K562 (cell line): ENCODE results near the gene AGAP3. TPM values are rescaled to one million over a fixed set of nuclear protein-coding genes. Genes with fewer than 3 reads are reported as not detected.

Experiments
- BMI1 ChIP-seq: fragments of 150-350 bp; IDR thresholded peaks from 2 replicates; pipeline ENCODE4 v1.6.1; 2014; ENCODE audit warnings: low read length
- CC2D1A ChIP-seq: fragments of 450-650 bp; IDR thresholded peaks from 2 replicates; pipeline ENCODE4 v1.6.1; 2017; ENCODE audit warnings: mild to moderate bottlenecking
- CCAR2 ChIP-seq: fragments of 200-400 bp; formaldehyde crosslinking; IDR thresholded peaks from 2 replicates; pipeline ENCODE4 v1.6.1; 2017; ENCODE audit warnings: mild to moderate bottlenecking, low read depth, low read length
- CTCF ChIP-seq, 3 experiments: IDR thresholded peaks in 2 of 3; conservative IDR thresholded peaks in 1 of 3; 2 replicates each; pipeline ENCODE4 v1.5.1; 2011 to 2012; ENCODE audit warnings: low read length in 3 of 3, mild to moderate bottlenecking in 3 of 3, control low read depth in 2 of 3, improper control_type of control experiment in 1 of 3, inconsistent platforms in 1 of 3, low read depth in 1 of 3, mixed read lengths in 1 of 3, moderate library complexity in 1 of 3; ENCODE audit not compliant: insufficient read depth in 2 of 3
- DLX4 ChIP-seq: fragments of 250-450 bp; sonication (Bioruptor Pico); IDR thresholded peaks from 2 replicates; pipeline ENCODE4 v1.6.1; 2021; ENCODE audit warnings: mild to moderate bottlenecking
- FOXA1 ChIP-seq: fragments of 450-650 bp; IDR thresholded peaks from 2 replicates; pipeline ENCODE4 v1.6.1; 2016; ENCODE audit warnings: mild to moderate bottlenecking, borderline replicate concordance
- GABPB2 ChIP-seq: fragments of 250-450 bp; sonication (Bioruptor Pico); conservative IDR thresholded peaks from 2 replicates; pipeline ENCODE4 v1.5.1; 2021; ENCODE audit warnings: mild to moderate bottlenecking
- KAT8 ChIP-seq: fragments of 450-650 bp; IDR thresholded peaks from 2 replicates; pipeline ENCODE4 v1.6.1; 2016; ENCODE audit warnings: low read depth, mild to moderate bottlenecking
- LCOR ChIP-seq: sonication (generic); formaldehyde crosslinking; IDR thresholded peaks from 2 replicates; pipeline ENCODE4 v1.8.0; 2022; ENCODE audit warnings: mild to moderate bottlenecking, missing genetic modification reagents
- MECOM ChIP-seq: fragments of 250-450 bp; sonication (Bioruptor Pico); IDR thresholded peaks from 2 replicates; pipeline ENCODE4 v1.8.0; 2022; ENCODE audit warnings: inconsistent platforms
- NR2C2 ChIP-seq, 2 experiments: fragments of 200-800 bp in 1 of 2; sonication (Bioruptor generic) in 1 of 2; sonication (generic) in 1 of 2; formaldehyde crosslinking in 1 of 2; IDR thresholded peaks; 2 replicates each; pipeline versions ENCODE4 v1.6.1 to v1.8.0; 2016 to 2022; ENCODE audit warnings: mild to moderate bottlenecking in 1 of 2, missing compliant biosample characterization in 1 of 2, missing genetic modification characterization in 1 of 2, missing genetic modification reagents in 1 of 2
- PPARD ChIP-seq: fragments of 250-450 bp; sonication (Bioruptor Pico); IDR thresholded peaks from 2 replicates; pipeline ENCODE4 v1.8.0; 2022; ENCODE audit warnings: inconsistent platforms, mild to moderate bottlenecking, moderate library complexity
- RBM14 ChIP-seq: fragments of 200-400 bp; formaldehyde crosslinking; IDR thresholded peaks from 2 replicates; pipeline ENCODE4 v1.6.1; 2018; ENCODE audit warnings: low read depth, mild to moderate bottlenecking, low read length, moderate library complexity, borderline replicate concordance; ENCODE audit not compliant: insufficient read depth
- RBM25 ChIP-seq: fragments of 200-400 bp; formaldehyde crosslinking; IDR thresholded peaks from 2 replicates; pipeline ENCODE4 v1.6.1; 2018; ENCODE audit warnings: low read length, low read depth, moderate library complexity; ENCODE audit not compliant: severe bottlenecking
- RHOXF2B ChIP-seq: fragments of 250-450 bp; sonication (Bioruptor Pico); conservative IDR thresholded peaks from 2 replicates; pipeline ENCODE4 v1.5.1; 2021
- SPI1 ChIP-seq: IDR thresholded peaks from 2 replicates; pipeline ENCODE4 v1.6.1; 2011; ENCODE audit warnings: low read depth, low read length, control low read depth, borderline replicate concordance
- THRB ChIP-seq: fragments of 450-650 bp; formaldehyde crosslinking; conservative IDR thresholded peaks from 2 replicates; pipeline ENCODE4 v1.4.0; 2022; ENCODE audit warnings: mild to moderate bottlenecking, missing genetic modification characterization
- ZNF12 ChIP-seq: sonication (generic); formaldehyde crosslinking; IDR thresholded peaks from 2 replicates; pipeline ENCODE4 v1.4.0; 2020; ENCODE audit warnings: mild to moderate bottlenecking, missing genetic modification reagents
- ZNF512 ChIP-seq: IDR thresholded peaks from 2 replicates; pipeline ENCODE4 v1.6.1; 2016; ENCODE audit warnings: missing genetic modification characterization, missing compliant biosample characterization
- ZNF785 ChIP-seq: fragments of 250-450 bp; sonication (Bioruptor Pico); IDR thresholded peaks from 2 replicates; pipeline ENCODE4 v1.4.0; 2020; ENCODE audit warnings: mild to moderate bottlenecking
- polyA plus RNA-seq, 8 experiments: library from polyadenylated mRNA; depleted of rRNA in 4 of 8; stranded (reverse) in 5 of 8; unstranded in 3 of 8; fragments of >200 nt; fragmentation: Nextera tagmentation in 2 of 8; fragmentation: Illumina TruSeq in 1 of 8; extraction: Ambion mirVana in 2 of 8; extraction: Trizol in 1 of 8; gene quantifications; 2 replicates each; pipeline versions ENCODE4 v1.2.1 to v1.2.3, GENCODE V29; 2011 to 2014; ENCODE audit warnings: inconsistent platforms in 1 of 8, missing spikeins in 1 of 8
- total RNA-seq, 7 experiments: library from RNA; depleted of rRNA in 6 of 7; stranded (reverse); fragments of >200 nt in 6 of 7; fragmentation: Illumina TruSeq in 2 of 7; extraction: Trizol in 2 of 7; gene quantifications; 2 replicates each; pipeline versions ENCODE4 v1.2.1 to v1.2.3, GENCODE V29; 2011 to 2021; ENCODE audit warnings: low replicate concordance in 1 of 7
- TF ChIP-seq, protein P1 (sequence below), 3 experiments: fragments of 200-800 bp in 1 of 3; sonication (Bioruptor generic) in 1 of 3; sonication (generic) in 1 of 3; formaldehyde crosslinking in 1 of 3; IDR thresholded peaks; 2 replicates each; pipeline versions ENCODE4 v1.6.1 to v1.8.0; 2016 to 2022; ENCODE audit warnings: mild to moderate bottlenecking in 2 of 3, missing compliant biosample characterization in 2 of 3, missing genetic modification characterization in 2 of 3, missing genetic modification reagents in 1 of 3

Gene AGAP3
- total and polyA plus RNA-seq, 9 of the 15 experiments (the other 6 are each of a cell fraction or from before 2014, with no cell fraction given) = 3.4 to 208 (median 62.2) TPM

DNA sequence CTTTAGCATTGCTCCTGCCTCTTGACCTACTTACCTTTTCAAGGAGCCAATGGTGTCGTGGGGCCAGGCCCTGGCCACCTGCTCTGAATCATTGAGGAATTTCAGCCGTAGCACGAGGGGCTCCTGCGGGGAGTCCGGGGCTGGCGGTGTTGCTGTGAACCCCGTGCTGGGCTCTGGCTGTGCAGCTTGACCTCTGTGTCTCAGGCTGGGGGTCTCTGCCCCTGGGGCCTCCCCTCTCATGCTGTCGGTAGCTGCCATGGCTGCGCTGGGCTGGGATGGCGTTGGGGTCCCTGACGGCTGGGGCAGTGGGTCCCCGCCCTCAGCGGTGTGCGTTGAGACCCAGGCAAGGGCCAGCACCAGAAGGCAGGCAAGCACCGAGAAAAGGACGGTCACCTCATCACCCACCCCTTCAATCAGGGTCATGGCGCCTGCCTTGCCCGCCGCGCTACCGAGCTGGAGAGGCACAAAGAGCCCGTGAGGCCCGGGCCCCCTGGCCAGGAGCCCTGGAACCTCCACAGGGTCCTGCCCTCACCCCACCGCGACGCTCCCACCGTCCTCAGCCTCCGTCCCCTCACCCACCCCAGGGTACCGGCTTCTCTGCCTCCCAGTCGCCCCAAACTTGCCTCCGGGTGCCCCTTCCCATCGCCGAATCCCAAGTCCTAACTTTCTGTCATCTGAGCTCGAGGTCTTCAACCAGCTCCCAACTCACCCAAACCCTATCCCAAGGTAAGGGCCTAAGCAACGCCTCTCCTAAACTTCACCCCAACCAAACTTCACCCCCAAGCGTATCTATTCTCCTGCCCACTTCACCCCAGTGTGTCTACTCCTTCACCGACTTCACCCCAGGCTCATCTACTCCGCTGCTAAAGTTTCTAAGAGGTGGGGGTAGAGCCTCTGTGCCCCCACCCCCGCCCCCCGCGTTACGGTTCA lies 3.9 kb upstream of the AGAP3 start (continued):
- TF ChIP-seq, protein P1, sequence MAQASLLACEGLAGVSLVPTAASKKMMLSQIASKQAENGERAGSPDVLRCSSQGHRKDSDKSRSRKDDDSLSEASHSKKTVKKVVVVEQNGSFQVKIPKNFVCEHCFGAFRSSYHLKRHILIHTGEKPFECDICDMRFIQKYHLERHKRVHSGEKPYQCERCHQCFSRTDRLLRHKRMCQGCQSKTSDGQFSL (CRISPR knock-in tag; IDR thresholded peaks at IDR 0.05) = no peak
- TF ChIP-seq, protein P1 (tag; IDR thresholded peaks at IDR 0.05) = no peak
- TF ChIP-seq NR2C2 (CRISPR knock-in tag; IDR thresholded peaks at IDR 0.05) = no peak
- no peak for TF ChIP-seq NR2C2 (tag; IDR thresholded peaks at IDR 0.05)
- TF ChIP-seq KAT8 = no peak
- TF ChIP-seq PPARD (CRISPR knock-in tag) = no peak
- TF ChIP-seq ZNF785 = no peak
- TF ChIP-seq ZNF12 (CRISPR knock-in tag) = no peak
- no peak for TF ChIP-seq DLX4 (CRISPR knock-in tag)
- no peak for TF ChIP-seq GABPB2 (CRISPR knock-in tag)
- no peak for TF ChIP-seq RBM14
- TF ChIP-seq SPI1 = no peak
- no peak for TF ChIP-seq RBM25
- TF ChIP-seq RHOXF2B (CRISPR knock-in tag) = no peak
- no peak for TF ChIP-seq CCAR2
- 0 out of 2 replicates have a peak, but pooled peaks have one; percentile 56 for TF ChIP-seq CC2D1A
- peak; percentile 42; the same call in 1 of the 2 replicates for TF ChIP-seq LCOR (CRISPR knock-in tag)
- TF ChIP-seq ZNF512 (tag) = no peak
- TF ChIP-seq FOXA1 = no peak
- TF ChIP-seq MECOM (CRISPR knock-in tag) = no peak
- no peak for TF ChIP-seq CTCF (IDR thresholded peaks at IDR 0.05 in 2 of 3, conservative IDR thresholded peaks at IDR 0.05 in 1 of 3; ENCODE audit: insufficient read depth in 2 of 3, low read depth in 1 of 3, low read length in 3 of 3)
- TF ChIP-seq BMI1 = no peak
- peak; percentile 54; the same call in 1 of the 2 replicates for TF ChIP-seq THRB (CRISPR knock-in tag)
